ENCODE measurements around the gene RRP9.

- TF ChIP-seq CTCF (IDR thresholded peaks at IDR 0.05; ENCODE audit: poor library complexity, severe bottlenecking) (no peak), EZH2 (IDR thresholded peaks at IDR 0.05; ENCODE audit: borderline replicate concordance, insufficient read depth, low read length, poor library complexity, severe bottlenecking) (no peak)
Measured at GRCh38 chr3:51944451-51945021, 2.8 kb upstream of the RRP9 start.
